GM12875 (cell line): Measurements from ENCODE around the gene SEZ6L.

Experiments used
- H3K4me3 ChIP-seq: one replicate; pipeline ENCODE4 v1.5.1; 2011; ENCODE audit warnings: low read depth, low read length, control low read depth
- CTCF ChIP-seq: IDR thresholded peaks from 2 replicates; pipeline ENCODE4 v1.5.1; 2011; ENCODE audit warnings: low read depth, mild to moderate bottlenecking, control low read depth, inconsistent platforms, low read length, moderate library complexity, borderline replicate concordance; ENCODE audit not compliant: insufficient read depth

SEZ6L gene

GRCh38 chr22:26162926-26163325, 6.3 kb upstream of the SEZ6L start:
- H3K4me3 ChIP-seq, result no peak overlapping the region
- no peak for TF ChIP-seq CTCF

- H3K4me3 ChIP-seq, result no peak overlapping the region
- no peak for TF ChIP-seq CTCF
Observed at GRCh38 chr22:26164174-26164573, 5.1 kb upstream of the SEZ6L start.

GRCh38 chr22:26168330-26168851, 871 bp upstream of the SEZ6L start:
- no peak for TF ChIP-seq CTCF
- H3K4me3 ChIP-seq, result no peak overlapping the region

- no peak for TF ChIP-seq CTCF
- no peak overlapping the region for H3K4me3 ChIP-seq
Observed at GRCh38 chr22:26168939-26169314, 335 bp upstream of the SEZ6L start.

GRCh38 chr22:26170112-26170492, 840 bp downstream of the SEZ6L start:
- TF ChIP-seq CTCF, result no peak
- no peak overlapping the region for H3K4me3 ChIP-seq

- H3K4me3 ChIP-seq, result no peak overlapping the region
- TF ChIP-seq CTCF, result no peak
Observed at GRCh38 chr22:26170795-26171580, 1.7 kb downstream of the SEZ6L start.

GRCh38 chr22:26172389-26172990, 3.2 kb downstream of the SEZ6L start:
- no peak overlapping the region for H3K4me3 ChIP-seq
- peak; percentile 79 for TF ChIP-seq CTCF
